Stimulated activated CD8-positive, alpha-beta memory T cell treated with anti-CD3 and anti-CD28 coated beads, Interleukin-7, amount 100 ng/mL, for 48 hours (primary cell): ENCODE data around the gene SERPINB13.
"Not testable (repeated sequence)": the region's sequence is repeated elsewhere in the genome, so short reads cannot be mapped to it uniquely, and the experiment has no call there.

Source experiments
- DNase-seq, 2 donors: peaks; one replicate each; pipeline ENCODE4 v3.0.0-alpha.2; 2020; ENCODE audit warnings: low read depth in 1 of 2; ENCODE audit errors: extremely low read depth in 1 of 2

SERPINB13 gene

DNA sequence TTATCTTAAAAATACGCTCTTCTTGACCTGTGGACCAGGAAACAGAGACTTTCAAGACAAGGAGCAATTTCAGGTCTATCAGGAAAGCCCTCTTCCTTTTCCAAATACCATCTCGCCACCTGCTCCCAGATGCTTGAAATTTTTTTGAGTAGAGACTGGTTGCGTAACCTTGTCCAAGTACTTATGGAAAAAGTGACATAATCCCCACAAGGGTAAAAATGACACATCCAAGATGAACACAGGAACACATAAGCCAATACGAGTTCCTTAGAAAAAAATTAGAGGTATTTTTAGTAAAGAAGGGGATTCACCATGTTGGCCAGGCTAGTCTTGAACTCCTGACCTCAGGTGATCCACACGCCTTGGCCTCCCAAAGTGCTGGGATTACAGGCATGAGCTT lies 1.8 kb downstream of the SERPINB13 start:
- DNase-seq = no peak

DNA sequence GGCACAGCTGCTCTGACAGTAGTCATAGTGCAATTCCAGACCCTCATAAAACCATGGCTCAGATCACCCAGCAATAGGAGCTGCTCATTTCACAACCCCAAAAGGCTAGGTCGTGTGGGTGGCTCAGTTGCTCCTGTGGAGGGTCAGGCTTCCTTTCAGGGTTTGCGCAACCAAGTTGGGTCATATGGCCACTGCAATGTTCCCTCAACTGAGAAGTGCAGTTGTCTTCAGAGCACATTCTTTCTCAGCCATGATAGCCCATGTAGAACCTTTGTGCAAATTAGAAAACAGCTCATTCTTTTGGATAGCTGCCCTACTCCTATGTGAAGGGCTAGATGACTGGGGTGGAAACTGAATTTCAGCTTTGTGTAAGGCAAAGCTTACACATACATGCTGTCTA lies 3.2 kb downstream of the SERPINB13 start:
- DNase-seq = no peak

DNA sequence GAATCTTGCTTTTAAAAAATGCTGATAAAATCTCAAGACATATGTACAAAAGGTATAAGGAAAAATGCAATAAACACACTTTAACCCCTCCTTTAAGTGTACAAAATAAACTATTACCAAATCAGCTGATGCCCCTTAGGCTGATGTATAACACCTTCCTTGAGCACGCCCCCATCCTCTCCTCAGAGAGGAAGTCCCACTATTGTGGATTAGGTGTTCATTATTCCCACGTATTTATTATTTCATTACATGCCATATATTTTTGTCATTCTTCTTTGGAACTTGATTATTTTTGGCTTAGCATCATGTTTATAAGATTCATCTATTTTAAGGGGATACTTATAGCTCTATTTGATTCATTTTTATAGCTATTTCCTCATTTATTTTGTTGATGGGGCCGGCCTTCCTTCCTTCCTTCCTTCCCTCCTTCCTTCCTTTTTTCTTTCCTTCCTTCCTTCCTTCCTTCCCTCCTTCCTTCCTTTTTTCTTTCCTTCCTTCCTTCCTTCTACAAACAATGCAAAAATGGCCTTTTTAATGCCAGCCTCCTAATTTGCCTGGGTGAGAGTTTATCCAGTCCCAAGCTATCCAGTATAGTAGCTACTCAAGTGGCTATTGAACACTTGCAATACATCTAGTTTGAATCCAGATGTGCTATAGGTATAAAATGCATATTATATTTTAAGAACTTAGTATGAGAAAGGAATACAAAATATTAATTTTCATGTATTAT lies 4.0 kb downstream of the SERPINB13 start:
- no peak for DNase-seq

DNA sequence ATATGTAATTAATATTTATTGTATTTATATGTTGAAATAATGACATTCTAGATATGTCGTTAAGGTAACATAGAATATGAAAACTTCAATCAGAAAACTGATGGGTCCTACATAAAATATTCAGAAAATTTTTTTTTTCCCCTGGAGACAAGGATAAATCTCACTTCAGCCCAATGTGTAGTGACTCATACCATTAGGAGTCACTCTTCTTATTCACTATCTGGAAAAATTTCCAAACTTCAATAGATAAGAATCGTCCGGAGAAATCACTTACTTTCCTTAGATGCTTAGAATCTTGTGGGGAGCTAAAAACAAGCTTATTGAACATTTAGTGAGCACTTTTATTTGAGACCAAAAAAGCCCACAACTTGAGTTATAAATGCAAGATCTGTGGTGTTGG lies 4.6 kb downstream of the SERPINB13 start:
- no peak for DNase-seq

DNA sequence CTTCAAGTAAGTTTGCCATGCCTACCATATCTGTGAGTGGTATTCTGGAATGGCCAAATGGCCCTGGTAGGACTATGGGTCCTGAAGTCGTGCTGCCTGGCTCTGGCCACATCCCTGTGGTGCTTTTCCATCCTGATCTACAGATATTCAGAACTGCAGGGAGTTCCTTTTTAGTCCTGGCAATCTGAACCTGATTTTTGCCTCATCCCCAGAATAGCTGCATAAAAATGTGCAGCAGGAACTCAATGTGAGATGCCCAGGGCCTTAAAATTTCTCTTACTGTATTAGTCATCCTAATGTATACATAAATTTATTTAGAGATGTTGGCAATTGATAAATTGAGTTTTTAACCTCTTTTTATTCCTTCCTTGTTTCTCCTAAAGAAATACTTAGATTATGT lies 5.3 kb downstream of the SERPINB13 start:
- DNase-seq = no peak

DNA sequence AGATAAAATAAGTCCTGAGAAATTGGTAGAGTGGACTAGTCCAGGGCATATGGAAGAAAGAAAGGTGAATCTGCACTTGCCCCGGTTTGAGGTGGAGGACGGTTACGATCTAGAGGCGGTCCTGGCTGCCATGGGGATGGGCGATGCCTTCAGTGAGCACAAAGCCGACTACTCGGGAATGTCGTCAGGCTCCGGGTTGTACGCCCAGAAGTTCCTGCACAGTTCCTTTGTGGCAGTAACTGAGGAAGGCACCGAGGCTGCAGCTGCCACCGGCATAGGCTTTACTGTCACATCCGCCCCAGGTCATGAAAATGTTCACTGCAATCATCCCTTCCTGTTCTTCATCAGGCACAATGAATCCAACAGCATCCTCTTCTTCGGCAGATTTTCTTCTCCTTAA lies 9.8 kb downstream of the SERPINB13 start:
- no peak for DNase-seq

DNA sequence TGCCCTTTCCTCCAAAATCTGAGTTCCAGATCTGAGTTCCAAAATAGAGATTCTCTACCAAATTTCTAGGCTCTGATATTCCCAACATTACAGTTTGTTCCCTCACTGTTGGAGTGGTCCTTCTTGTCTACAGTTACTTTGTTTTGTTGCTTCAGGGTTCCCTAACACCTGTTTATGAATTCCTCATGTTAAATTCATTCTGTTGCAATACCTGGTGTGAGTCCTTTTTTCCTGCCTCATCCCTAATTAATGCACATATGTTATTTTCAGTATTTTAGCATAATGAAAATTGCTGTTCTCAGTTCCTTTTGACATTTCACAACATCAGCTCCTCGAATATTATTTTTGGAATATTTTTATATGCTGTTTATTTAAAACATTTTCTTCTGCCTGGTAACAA lies 16.2 kb downstream of the SERPINB13 start:
- DNase-seq = no peak

DNA sequence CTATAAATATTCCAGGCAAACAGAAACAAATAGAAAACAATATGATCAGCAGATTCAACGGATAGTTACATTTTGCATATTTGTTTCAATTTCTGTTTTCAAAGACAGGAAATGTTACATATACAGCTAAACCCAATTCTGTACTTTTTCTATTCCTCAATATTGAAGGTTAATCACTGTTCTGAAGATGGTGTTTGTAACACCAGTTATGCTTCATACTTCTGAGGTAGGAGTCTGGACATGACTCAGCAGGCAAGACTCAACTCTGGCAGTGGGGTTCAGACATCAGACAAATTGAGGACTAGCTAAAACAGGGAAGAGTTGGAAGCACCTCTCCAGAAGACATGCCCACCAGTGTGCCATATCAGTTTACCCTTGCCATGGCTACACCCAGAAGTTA lies 16.6 kb downstream of the SERPINB13 start:
- DNase-seq = no peak

DNA sequence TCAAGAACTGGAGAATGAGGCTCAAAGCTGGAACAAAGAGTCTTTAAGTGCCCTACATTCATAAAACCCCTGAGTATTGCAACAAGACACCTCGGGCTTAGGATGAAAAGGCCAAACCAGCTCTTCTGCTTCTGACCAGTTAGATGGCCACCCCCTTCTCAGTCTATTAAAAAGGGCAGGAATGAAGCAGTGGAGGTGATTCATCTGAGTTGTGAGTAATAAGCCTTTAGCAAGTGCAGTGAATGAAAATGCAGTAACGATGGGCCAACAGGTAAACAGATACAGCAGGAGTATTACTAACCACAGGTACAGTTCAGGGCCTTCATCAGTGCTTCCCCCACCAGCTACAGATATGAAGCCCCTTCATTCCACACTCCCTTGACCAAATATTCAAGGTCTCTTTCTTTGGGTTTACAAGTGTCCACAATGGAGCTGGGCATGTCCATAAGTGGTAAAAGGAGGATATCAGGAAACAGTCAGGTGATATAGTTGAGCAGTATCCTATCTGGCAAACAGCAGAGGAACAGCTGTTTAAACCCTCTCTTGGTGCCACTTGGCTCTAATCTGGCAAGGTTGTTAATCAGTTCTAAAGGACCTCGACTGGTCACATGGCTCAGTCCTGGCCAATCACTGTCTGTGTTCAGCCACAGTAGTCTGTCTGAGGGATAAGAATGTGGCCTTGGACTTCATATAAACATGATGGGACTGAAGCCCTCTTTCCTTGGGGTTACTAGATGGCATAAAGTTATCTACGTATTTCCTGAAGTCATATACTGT lies 17.8 kb downstream of the SERPINB13 start:
- no peak for DNase-seq

DNA sequence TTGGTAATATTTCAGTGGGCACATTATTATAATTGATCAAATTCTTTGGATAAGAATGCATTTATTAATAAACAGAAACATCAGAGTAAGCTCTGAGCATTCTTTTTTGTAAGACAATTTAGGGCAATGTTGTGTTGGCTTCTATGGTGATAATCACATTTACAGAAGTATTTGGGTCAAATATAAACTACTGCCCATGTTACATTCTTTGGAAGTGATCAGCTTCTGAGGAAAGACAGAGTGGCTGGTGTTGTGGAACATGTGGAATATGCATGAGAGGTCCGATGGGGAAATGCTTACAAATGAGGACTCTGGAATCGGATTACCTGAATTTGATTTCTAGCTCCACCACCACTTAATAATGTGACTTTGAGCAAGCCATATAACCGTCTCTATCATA lies 19.4 kb downstream of the SERPINB13 start:
- no peak for DNase-seq

DNA sequence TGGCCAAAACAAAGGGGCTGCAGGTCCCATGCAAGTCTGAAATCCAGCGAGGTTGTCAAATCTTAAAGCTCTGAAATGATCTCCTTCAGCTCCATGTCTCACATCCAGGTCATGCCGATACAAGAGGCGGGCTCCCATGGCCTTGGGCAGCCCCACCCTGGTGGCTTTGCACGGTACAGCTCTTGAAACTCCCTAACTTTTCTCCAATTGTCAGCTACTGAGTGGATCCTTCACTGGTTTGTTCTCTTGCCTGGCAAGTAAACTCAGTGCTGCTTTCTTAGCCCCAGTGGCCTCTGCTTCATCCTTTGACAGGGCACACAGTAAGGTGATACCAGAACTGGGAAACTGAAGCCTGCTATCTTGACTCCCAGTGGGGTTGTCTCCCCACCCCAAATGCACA lies 26.3 kb downstream of the SERPINB13 start:
- no peak for DNase-seq

DNA sequence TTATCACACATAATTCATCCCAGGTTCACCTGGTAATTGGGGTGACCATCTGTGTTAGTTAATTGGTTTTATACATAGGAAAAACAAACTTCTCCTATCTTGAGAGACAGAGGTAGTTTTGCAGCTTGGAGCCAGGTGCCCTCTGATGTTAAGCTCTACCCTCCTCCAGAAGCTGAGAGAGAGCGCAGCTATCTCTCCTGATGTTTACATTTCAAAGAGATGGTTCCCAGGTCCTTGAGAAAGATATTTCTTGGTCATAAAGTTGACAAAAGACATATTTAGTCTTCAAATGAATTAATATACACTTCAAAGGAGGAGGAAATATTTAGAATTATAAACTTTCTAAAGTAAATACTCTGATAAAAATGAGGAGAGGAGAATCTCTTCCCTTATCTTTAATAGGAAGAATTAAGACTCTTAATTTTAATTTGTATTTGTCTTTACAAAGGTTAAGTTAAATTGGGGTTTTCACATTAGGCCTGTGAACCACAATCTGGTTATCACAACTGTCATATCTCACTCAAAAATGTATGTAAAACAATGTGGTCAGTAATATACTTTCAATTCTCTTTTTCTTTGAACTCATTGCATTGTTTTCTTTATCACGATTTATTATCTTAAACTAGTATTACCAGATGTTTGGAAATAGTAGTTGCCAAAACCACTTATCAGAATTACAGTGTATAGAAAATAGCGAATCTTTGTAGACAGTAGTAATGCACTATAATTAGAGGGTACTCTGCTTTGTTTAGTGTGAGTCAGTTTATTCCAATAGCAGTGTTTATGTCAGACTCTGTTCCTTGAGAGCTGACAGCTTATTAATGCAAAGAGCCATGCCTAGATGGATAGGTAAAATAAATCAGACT lies 30.1 kb downstream of the SERPINB13 start:
- DNase-seq = no peak

DNA sequence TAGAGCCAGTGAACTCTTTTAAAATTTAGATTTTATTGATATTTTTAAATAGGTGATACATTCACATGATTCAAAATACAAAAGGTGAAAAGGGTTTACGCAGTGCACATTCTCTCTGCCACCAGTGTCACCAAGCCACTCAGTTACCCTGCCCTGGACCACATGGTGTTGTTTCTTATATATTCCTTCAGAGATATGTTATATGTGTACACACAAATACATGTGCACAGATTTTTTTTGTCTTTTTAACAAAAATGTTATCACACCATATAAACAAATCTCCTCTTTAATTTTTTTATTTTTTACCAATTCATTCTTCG lies 30.7 kb downstream of the SERPINB13 start:
- no peak for DNase-seq

DNA sequence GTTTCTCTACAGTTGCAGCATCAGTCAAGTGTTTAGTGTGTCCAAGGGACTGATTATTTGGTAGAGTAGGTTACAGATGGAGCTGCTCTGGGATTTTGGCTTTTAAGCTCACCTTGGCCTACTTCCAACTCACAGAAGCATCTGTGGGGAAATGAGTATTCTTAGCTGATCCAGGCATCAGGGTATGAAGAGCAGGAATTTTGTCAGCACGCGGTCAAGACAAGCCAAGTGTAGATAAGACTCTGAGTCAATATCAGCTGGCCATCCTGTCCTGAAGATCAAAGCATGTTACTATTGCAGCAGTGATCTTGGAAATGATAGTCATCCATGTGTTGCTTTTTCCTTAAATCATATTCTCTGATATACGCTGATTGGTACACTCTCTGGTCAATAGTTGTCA lies 32.5 kb downstream of the SERPINB13 start:
- DNase-seq = no peak

DNA sequence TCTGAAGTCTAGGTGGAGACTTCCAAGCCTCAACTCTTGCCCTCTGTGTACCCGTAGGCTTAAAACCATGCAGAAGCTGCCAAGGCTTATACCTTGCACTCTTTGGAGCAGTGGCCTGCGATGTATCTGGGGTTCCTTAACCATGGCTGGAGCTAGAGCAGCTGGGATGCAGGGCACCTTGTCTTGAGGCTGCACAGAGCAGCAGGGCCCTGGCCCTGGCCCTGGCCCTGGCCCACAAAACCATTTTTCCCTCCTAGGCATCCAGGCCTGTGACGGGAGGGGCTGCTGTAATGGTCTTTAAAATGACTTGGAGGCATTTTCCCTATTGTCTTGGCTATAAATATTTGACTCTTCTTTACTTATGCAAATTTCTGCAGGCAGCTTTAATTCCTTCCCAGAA lies 37.7 kb downstream of the SERPINB13 start:
- DNase-seq = no peak

DNA sequence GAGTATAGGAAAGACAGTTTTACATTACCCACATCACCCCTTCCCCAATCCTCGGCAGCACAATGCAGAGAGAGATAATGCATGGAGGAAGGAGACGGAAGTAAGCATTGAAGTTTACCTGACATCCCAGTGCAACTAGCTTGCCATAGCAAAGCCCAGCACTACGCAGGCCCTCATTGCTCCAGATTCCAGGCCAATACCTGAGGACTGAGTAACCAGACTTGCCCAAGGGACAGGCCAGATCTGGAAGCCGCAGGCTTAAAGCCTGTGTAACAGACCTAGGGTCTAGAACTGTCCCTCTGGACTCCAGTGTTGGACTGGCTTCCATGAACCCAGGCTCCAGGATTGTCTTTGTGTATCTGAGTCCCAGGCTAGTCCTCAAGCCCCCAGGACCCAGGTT lies 39.3 kb downstream of the SERPINB13 start:
- DNase-seq = no peak

DNA sequence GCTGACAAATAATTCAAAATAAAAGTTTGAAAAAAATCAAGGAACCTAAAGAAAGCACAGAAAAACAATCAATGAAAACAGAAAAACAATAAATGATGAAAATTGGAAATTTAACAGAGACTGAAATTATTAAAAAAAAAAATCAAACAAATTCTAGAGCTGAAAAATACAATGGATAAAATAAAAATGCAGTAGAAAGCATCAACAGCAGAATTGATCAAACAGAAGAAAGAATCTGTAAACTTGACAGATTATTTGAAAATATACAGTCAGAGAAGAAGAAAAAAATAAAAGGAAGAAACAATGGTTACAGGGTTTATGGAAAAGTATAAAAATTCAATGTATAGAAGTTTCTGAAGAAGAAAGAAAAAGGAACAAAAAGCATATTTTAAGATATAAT lies 40.7 kb downstream of the SERPINB13 start:
- no peak for DNase-seq

DNA sequence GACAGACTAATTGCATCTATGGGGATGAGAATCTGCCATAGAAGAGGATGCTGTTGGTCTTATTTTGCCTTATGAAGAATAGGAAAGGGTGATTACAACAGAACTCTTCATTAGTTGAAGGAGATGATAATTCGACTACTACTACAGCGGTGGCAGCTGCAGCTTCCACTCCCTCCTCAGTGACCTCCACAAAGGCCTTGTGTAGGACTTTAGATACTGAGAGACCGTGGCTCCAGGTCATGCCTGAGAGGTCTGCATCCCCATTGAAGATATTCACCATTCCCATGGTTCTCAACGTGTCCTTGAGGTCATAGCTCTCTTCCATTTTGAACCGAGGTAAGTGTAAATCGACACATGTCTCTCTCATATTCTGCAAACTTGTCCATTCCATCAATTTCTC lies 50.6 kb downstream of the SERPINB13 start:
- DNase-seq = no peak

DNA sequence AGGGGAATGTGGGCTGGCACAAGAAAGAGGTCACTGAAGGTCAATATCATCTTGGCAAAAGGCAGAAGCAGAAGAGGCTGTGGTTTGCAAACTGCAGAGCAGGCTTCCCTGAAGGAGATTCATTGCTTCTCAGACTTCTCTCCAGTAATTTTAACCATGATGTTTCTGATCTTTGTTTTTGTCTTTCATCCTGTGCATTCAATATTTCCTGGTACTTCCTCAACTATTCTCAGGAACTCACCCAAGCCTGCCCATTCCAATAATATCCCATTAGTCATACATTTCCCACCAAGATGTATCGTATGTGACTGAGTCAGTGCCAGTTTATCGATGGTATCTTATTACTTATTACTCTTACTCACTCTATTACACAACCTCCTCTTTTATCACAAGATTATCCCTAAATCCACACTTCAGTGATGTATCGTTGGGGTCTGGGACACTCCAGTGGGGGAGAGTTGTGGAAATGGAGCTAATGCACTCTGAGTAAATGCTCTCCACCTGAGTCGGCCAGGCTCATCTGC lies 54.1 kb downstream of the SERPINB13 start:
- DNase-seq = not testable (repeated sequence)

DNA sequence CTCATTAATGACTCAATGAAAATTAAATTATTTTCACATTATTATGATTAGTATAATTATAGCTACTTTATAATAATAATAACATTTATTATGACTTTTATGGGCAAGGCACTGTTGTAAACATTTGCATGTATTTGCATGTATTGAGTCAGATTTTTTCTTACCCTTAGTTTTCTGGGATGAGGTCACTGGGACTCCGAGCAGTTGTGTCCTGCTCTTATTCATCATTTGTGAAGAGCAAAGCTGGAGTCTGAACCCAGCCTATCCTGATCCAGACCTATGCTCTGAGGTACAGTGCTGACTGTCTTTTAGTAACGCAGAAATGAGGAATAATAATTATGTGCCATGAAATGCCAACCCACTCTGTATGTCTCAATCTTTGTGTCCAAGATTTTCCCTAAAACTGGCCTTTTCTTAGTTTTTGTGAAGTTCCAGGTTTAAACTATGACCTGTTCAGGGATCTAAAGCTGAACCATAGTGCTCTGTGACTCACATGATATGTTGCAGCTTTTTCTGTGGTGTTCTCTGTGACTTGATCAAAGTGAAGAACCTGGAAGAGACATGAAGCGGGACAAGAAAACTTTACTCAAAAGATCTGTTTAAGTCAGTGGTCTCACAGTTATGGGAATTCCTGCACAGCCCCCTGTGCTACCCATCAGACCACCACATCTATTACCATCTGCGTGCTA lies 55.7 kb downstream of the SERPINB13 start:
- not testable (repeated sequence) for DNase-seq

DNA sequence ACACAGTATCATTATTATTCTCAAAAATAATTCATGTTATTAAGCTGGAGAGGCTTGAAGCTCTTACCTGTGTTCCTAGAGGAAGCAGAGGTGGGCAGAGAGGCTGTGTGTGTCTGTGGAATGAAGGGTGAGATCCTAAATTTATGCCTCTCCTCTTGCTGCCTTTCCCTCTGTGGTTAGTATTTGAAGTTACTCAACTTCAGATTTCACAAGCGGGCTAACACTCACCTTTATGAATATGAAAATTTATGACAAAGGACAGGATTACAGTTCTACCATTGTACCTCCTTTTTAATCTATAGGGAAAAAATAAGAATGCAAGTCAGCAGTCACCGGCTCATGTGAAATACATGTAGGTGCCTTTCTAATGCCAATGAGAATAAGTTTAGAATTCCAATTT lies 57.0 kb downstream of the SERPINB13 start, which contains the start of gene SERPINB4:
Gene SERPINB4, minus strand, starts transcription at position 115 of the 400 bp plus-strand sequence. CDS start 679 bp downstream, outside the sequence.
- not testable (repeated sequence) for DNase-seq
